ENCODE measurements around the gene KIAA1217. TPM values are rescaled to one million over a fixed set of nuclear protein-coding genes. Genes with fewer than 3 reads are reported as not detected.

KIAA1217 gene
- total and polyA plus RNA-seq, 2 of the 8 experiments (the other 6 are each of a cell fraction or from before 2014, with no cell fraction given), result 4.5 to 15.6 TPM

DNA sequence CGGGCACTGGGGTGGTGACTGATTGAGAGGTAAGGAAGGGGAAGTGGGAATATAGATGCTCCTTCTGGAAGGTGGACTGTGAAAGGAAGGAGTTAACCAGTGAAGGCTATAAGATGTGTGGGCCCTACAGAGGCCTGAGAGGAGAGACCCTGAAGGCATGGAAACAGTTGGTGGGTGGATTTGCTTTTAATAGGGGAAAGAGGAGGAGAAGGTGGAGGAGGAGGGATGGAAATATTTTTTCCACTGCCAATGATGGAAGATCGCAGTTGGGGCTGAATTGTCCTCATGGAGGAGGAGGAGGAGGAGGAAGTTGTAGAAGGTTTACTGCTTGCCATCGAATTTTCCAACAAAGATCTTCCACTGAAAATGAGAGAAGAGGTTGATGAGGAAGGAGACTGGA is 80.3 kb downstream of the KIAA1217 start (continued):
- TF ChIP-seq, protein P1, sequence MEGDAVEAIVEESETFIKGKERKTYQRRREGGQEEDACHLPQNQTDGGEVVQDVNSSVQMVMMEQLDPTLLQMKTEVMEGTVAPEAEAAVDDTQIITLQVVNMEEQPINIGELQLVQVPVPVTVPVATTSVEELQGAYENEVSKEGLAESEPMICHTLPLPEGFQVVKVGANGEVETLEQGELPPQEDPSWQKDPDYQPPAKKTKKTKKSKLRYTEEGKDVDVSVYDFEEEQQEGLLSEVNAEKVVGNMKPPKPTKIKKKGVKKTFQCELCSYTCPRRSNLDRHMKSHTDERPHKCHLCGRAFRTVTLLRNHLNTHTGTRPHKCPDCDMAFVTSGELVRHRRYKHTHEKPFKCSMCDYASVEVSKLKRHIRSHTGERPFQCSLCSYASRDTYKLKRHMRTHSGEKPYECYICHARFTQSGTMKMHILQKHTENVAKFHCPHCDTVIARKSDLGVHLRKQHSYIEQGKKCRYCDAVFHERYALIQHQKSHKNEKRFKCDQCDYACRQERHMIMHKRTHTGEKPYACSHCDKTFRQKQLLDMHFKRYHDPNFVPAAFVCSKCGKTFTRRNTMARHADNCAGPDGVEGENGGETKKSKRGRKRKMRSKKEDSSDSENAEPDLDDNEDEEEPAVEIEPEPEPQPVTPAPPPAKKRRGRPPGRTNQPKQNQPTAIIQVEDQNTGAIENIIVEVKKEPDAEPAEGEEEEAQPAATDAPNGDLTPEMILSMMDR (IDR thresholded peaks at IDR 0.05; ENCODE audit: control extremely low read depth in 1 of 3, insufficient read depth in 1 of 3, low read depth in 1 of 3, low read length in 3 of 3), result no peak
- TF ChIP-seq, protein P2, sequence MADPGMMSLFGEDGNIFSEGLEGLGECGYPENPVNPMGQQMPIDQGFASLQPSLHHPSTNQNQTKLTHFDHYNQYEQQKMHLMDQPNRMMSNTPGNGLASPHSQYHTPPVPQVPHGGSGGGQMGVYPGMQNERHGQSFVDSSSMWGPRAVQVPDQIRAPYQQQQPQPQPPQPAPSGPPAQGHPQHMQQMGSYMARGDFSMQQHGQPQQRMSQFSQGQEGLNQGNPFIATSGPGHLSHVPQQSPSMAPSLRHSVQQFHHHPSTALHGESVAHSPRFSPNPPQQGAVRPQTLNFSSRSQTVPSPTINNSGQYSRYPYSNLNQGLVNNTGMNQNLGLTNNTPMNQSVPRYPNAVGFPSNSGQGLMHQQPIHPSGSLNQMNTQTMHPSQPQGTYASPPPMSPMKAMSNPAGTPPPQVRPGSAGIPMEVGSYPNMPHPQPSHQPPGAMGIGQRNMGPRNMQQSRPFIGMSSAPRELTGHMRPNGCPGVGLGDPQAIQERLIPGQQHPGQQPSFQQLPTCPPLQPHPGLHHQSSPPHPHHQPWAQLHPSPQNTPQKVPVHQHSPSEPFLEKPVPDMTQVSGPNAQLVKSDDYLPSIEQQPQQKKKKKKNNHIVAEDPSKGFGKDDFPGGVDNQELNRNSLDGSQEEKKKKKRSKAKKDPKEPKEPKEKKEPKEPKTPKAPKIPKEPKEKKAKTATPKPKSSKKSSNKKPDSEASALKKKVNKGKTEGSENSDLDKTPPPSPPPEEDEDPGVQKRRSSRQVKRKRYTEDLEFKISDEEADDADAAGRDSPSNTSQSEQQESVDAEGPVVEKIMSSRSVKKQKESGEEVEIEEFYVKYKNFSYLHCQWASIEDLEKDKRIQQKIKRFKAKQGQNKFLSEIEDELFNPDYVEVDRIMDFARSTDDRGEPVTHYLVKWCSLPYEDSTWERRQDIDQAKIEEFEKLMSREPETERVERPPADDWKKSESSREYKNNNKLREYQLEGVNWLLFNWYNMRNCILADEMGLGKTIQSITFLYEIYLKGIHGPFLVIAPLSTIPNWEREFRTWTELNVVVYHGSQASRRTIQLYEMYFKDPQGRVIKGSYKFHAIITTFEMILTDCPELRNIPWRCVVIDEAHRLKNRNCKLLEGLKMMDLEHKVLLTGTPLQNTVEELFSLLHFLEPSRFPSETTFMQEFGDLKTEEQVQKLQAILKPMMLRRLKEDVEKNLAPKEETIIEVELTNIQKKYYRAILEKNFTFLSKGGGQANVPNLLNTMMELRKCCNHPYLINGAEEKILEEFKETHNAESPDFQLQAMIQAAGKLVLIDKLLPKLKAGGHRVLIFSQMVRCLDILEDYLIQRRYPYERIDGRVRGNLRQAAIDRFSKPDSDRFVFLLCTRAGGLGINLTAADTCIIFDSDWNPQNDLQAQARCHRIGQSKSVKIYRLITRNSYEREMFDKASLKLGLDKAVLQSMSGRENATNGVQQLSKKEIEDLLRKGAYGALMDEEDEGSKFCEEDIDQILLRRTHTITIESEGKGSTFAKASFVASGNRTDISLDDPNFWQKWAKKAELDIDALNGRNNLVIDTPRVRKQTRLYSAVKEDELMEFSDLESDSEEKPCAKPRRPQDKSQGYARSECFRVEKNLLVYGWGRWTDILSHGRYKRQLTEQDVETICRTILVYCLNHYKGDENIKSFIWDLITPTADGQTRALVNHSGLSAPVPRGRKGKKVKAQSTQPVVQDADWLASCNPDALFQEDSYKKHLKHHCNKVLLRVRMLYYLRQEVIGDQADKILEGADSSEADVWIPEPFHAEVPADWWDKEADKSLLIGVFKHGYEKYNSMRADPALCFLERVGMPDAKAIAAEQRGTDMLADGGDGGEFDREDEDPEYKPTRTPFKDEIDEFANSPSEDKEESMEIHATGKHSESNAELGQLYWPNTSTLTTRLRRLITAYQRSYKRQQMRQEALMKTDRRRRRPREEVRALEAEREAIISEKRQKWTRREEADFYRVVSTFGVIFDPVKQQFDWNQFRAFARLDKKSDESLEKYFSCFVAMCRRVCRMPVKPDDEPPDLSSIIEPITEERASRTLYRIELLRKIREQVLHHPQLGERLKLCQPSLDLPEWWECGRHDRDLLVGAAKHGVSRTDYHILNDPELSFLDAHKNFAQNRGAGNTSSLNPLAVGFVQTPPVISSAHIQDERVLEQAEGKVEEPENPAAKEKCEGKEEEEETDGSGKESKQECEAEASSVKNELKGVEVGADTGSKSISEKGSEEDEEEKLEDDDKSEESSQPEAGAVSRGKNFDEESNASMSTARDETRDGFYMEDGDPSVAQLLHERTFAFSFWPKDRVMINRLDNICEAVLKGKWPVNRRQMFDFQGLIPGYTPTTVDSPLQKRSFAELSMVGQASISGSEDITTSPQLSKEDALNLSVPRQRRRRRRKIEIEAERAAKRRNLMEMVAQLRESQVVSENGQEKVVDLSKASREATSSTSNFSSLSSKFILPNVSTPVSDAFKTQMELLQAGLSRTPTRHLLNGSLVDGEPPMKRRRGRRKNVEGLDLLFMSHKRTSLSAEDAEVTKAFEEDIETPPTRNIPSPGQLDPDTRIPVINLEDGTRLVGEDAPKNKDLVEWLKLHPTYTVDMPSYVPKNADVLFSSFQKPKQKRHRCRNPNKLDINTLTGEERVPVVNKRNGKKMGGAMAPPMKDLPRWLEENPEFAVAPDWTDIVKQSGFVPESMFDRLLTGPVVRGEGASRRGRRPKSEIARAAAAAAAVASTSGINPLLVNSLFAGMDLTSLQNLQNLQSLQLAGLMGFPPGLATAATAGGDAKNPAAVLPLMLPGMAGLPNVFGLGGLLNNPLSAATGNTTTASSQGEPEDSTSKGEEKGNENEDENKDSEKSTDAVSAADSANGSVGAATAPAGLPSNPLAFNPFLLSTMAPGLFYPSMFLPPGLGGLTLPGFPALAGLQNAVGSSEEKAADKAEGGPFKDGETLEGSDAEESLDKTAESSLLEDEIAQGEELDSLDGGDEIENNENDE (IDR thresholded peaks at IDR 0.05; ENCODE audit: insufficient replicate concordance, low read length), result no peak
- no peak for TF ChIP-seq FOSL1 (IDR thresholded peaks at IDR 0.05; ENCODE audit: insufficient read depth, low read depth, low read length)

All from H1 (cell line).